Kidney (tissue), 14 donors: ENCODE measurements around the gene LRBA. TPM values are rescaled to one million over a fixed set of nuclear protein-coding genes. Genes with fewer than 3 reads are reported as not detected.

ENCODE experiments used
- DNase-seq, 5 donors: peaks; one replicate each; pipeline ENCODE4 v3.0.0-alpha.2; 2013 to 2020
- FAIRE-seq: peaks from 2 replicates; lab custom pipeline; 2012; peaks lifted over from hg19 to GRCh38; lab: Jason Lieb, UNC
- H3K27ac ChIP-seq, 2 donors: one replicate each; pipeline ENCODE4 v1.7.0; 2013; ENCODE audit warnings: low read depth in 2 of 2, low read length in 2 of 2, inconsistent platforms in 1 of 2
- H3K27me3 ChIP-seq: one replicate; pipeline ENCODE4 v1.7.1; 2013; ENCODE audit warnings: low read length, inconsistent platforms; ENCODE audit not compliant: control insufficient read depth, insufficient read depth
- H3K36me3 ChIP-seq, 3 donors: one replicate each; pipeline versions ENCODE4 v1.7.0 to v1.7.1; 2013; ENCODE audit warnings: low read length in 3 of 3, control low read depth in 1 of 3, inconsistent platforms in 1 of 3; ENCODE audit not compliant: insufficient read depth in 3 of 3, control insufficient read depth in 2 of 3
- H3K4me1 ChIP-seq, 3 donors: one replicate each; pipeline versions ENCODE4 v1.7.0 to v1.7.1; 2013; ENCODE audit warnings: low read length in 3 of 3, inconsistent platforms in 1 of 3, low read depth in 1 of 3; ENCODE audit not compliant: control insufficient read depth in 2 of 3, insufficient read depth in 2 of 3
- H3K4me3 ChIP-seq, 3 donors: one replicate each; pipeline versions ENCODE4 v1.7.0 to v1.8.1; 2013; ENCODE audit warnings: low read length in 3 of 3, control low read depth in 1 of 3, inconsistent platforms in 1 of 3
- H3K9ac ChIP-seq, 3 donors: one replicate each; pipeline versions ENCODE4 v1.7.0 to v1.7.1; 2013; ENCODE audit warnings: low read length in 3 of 3, control low read depth in 1 of 3, inconsistent platforms in 1 of 3
- H3K9me3 ChIP-seq, 3 donors: one replicate each; pipeline versions ENCODE4 v1.7.0 to v1.7.1; 2013; ENCODE audit warnings: low read length in 3 of 3, control low read depth in 1 of 3, inconsistent platforms in 1 of 3; ENCODE audit not compliant: control insufficient read depth in 2 of 3, insufficient read depth in 1 of 3
- CTCF ChIP-seq: IDR thresholded peaks from 3 replicates; pipeline ENCODE4 v1.5.1; 2012; ENCODE audit warnings: mild to moderate bottlenecking, moderate library complexity, borderline replicate concordance; ENCODE audit not compliant: insufficient read depth; ENCODE audit errors: extremely low read depth
- intact Hi-C: fragments of 100-400 bp; cut with DNase I; formaldehyde crosslinking; loops from one replicate; pipeline ENCODE4 v1.11.1; 2022
- polyA plus RNA-seq: library from polyadenylated mRNA; stranded (reverse); fragments of 350-450 nt; fragmentation: Illumina TruSeq; extraction: RNeasy Lipid Tissue Mini Kit (QIAGEN cat#74804); gene quantifications from one replicate; pipeline ENCODE4 v1.2.3, GENCODE V29; 2014; ENCODE audit warnings: low read depth, low replicate concordance; ENCODE audit not compliant: insufficient read depth
- total RNA-seq: library from RNA; stranded (reverse); fragmentation: NEBNext Ultra II Directional; extraction: Animal tissue kit (Norgen Biotek cat#: 25700); gene quantifications from one replicate; pipeline ENCODE4 v1.2.1, GENCODE V29; 2021
- donor health status: control.
- donor health status: control.
- donor health status: control.
- donor health status: control.
- donor health status: control.
- donor health status: DM: yes; HTN: yes; CAD: no.
- donor health status: Normal renal cell carcinoma (clear cell type).

The LRBA gene
- total and polyA plus RNA-seq, 2 donors from 2014 or later, result 20.3 to 76.7 TPM

GRCh38 chr4:150650751-150651150 is 364.3 kb downstream of the LRBA start:
- intact Hi-C loops, result no loop called here
- Histone ChIP-seq H3K27me3 (no peaks in the 10 kb centered on the region), H3K9me3 (no peaks in the 10 kb centered on the region), H3K4me1 (no peaks in the 10 kb centered on the region), H3K9ac (no peak overlapping the region), H3K27ac (no peak overlapping the region), H3K4me3 (no peak overlapping the region), H3K36me3 (no peaks in the 10 kb centered on the region)
- FAIRE-seq (peak; percentile 32), DNase-seq (no peak)
- TF ChIP-seq CTCF, result no peak

GRCh38 chr4:150648123-150648522 is 367.0 kb downstream of the LRBA start:
- H3K27me3 ChIP-seq, result no peaks in the 10 kb centered on the region
- no peak for TF ChIP-seq CTCF
- H3K27ac ChIP-seq, result no peak overlapping the region
- H3K4me3 ChIP-seq, result no peak overlapping the region
- no peaks in the 10 kb centered on the region for H3K4me1 ChIP-seq
- no peak for FAIRE-seq
- no peak for DNase-seq
- H3K36me3 ChIP-seq, result no peaks in the 10 kb centered on the region
- intact Hi-C loops, result no loop called here
- H3K9me3 ChIP-seq, result no peaks in the 10 kb centered on the region
- H3K9ac ChIP-seq, result no peak overlapping the region

- no peak for FAIRE-seq
- H3K27me3 ChIP-seq, result no peaks in the 10 kb centered on the region
- H3K4me3 ChIP-seq, result no peak overlapping the region
Measured at GRCh38 chr4:150647008-150647407, 368.1 kb downstream of the LRBA start.

More at GRCh38 chr4:150647008-150647407, 368.1 kb downstream of the LRBA start:
- TF ChIP-seq CTCF, result no peak
- no peak for DNase-seq
- Histone ChIP-seq H3K4me1 (no peaks in the 10 kb centered on the region), H3K9ac (no peak overlapping the region), H3K9me3 (no peaks in the 10 kb centered on the region), H3K36me3 (no peaks in the 10 kb centered on the region), H3K27ac (no peak overlapping the region)
- intact Hi-C loops, result no loop called here
